ENCODE data around the gene ABO. TPM values are rescaled to one million over a fixed set of nuclear protein-coding genes. Genes with fewer than 3 reads are reported as not detected.

ABO gene
- total and polyA plus RNA-seq, 9 of the 15 experiments (the other 6 are each of a cell fraction or from before 2014, with no cell fraction given) = 5.0 to 21.9 (median 11.9) TPM

DNA sequence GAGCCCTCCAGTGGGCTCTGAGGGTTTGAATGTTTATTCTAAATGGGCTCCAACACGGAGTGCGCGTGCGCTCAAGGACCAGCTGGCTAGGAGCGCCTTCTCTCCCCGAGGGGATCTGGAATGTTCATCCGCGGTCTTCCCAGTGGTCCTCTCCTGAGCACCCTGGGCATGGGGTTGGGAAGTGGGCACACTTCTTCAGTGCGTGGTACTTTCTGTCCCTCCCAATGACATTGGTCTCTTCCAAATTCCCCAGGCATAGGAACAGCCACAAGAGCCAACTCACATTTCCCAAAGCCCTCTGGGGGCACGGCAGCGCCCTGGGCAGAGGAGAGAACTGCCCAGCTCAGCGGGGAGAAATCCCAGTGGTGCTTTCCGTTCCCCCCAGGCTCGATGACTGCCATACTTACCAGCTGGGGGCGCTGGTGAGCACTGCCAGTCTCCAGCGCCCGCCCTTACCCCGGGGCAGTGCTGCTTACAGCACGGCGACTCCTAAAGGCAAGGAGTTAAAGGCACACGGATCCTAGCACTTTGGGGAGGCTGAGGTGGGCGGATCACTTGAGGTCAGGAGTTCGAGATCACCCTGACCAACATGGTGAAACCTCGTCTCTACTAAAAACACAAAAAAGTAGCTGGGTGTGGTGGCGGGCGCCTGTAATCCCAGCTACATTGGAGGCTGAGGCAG lies 36.0 kb downstream of the ABO start (continued):
- TF ChIP-seq RBFOX2 (IDR thresholded peaks at IDR 0.05; ENCODE audit: low read depth, low read length) (peak; percentile 34), BCOR (IDR thresholded peaks at IDR 0.05) (peak; percentile 93), PURB (CRISPR knock-in tag; IDR thresholded peaks at IDR 0.05; ENCODE audit: low read depth) (no peak), CREBBP (IDR thresholded peaks at IDR 0.05; ENCODE audit: low read depth, low read length) (no peak), PHF20 (IDR thresholded peaks at IDR 0.05; ENCODE audit: partially characterized antibody) (peak; percentile 72), ZNF766 (CRISPR knock-in tag; conservative IDR thresholded peaks at IDR 0.05) (no peak), CTBP1 (IDR thresholded peaks at IDR 0.05; ENCODE audit: borderline replicate concordance) (peak; percentile 84), ZNF695 (CRISPR knock-in tag; IDR thresholded peaks at IDR 0.05) (no peak), RUNX1 (IDR thresholded peaks at IDR 0.05; ENCODE audit: low read depth) (no peak), FOXA3 (CRISPR knock-in tag; conservative IDR thresholded peaks at IDR 0.05 in 1 of 2, IDR thresholded peaks at IDR 0.05 in 1 of 2) (no peak), MAFG (tag; conservative IDR thresholded peaks at IDR 0.05) (no peak), FOS (IDR thresholded peaks at IDR 0.05; ENCODE audit: extremely low read depth, insufficient read length) (no peak), NFE2 (IDR thresholded peaks at IDR 0.05; ENCODE audit: low read depth) (no peak), CBX8 (IDR thresholded peaks at IDR 0.05; ENCODE audit: borderline replicate concordance, extremely low read depth, low read depth, low read length, poor library complexity, severe bottlenecking) (no peak), SMC3 (conservative IDR thresholded peaks at IDR 0.05; ENCODE audit: insufficient read depth, low read depth, low read length) (peak; percentile 52; the same call in 1 of the 2 replicates), MTA1 (IDR thresholded peaks at IDR 0.05; ENCODE audit: borderline replicate concordance) (0 out of 2 replicates have a peak, but pooled peaks have one; percentile 47), ZNF12 (CRISPR knock-in tag; IDR thresholded peaks at IDR 0.05) (no peak), KDM5B (IDR thresholded peaks at IDR 0.05; ENCODE audit: insufficient replicate concordance, low read depth, low read length) (no peak), RBM39 (optimal IDR thresholded peaks at IDR 0.05; ENCODE audit: low read depth, low read length) (no peak)
- TF ChIP-seq, protein P1, sequence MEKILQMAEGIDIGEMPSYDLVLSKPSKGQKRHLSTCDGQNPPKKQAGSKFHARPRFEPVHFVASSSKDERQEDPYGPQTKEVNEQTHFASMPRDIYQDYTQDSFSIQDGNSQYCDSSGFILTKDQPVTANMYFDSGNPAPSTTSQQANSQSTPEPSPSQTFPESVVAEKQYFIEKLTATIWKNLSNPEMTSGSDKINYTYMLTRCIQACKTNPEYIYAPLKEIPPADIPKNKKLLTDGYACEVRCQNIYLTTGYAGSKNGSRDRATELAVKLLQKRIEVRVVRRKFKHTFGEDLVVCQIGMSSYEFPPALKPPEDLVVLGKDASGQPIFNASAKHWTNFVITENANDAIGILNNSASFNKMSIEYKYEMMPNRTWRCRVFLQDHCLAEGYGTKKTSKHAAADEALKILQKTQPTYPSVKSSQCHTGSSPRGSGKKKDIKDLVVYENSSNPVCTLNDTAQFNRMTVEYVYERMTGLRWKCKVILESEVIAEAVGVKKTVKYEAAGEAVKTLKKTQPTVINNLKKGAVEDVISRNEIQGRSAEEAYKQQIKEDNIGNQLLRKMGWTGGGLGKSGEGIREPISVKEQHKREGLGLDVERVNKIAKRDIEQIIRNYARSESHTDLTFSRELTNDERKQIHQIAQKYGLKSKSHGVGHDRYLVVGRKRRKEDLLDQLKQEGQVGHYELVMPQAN (IDR thresholded peaks at IDR 0.05; ENCODE audit: borderline replicate concordance) = no peak
- TF ChIP-seq, protein P2, sequence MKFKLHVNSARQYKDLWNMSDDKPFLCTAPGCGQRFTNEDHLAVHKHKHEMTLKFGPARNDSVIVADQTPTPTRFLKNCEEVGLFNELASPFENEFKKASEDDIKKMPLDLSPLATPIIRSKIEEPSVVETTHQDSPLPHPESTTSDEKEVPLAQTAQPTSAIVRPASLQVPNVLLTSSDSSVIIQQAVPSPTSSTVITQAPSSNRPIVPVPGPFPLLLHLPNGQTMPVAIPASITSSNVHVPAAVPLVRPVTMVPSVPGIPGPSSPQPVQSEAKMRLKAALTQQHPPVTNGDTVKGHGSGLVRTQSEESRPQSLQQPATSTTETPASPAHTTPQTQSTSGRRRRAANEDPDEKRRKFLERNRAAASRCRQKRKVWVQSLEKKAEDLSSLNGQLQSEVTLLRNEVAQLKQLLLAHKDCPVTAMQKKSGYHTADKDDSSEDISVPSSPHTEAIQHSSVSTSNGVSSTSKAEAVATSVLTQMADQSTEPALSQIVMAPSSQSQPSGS (CRISPR knock-in tag; IDR thresholded peaks at IDR 0.05) = no peak
- TF ChIP-seq, protein P3, sequence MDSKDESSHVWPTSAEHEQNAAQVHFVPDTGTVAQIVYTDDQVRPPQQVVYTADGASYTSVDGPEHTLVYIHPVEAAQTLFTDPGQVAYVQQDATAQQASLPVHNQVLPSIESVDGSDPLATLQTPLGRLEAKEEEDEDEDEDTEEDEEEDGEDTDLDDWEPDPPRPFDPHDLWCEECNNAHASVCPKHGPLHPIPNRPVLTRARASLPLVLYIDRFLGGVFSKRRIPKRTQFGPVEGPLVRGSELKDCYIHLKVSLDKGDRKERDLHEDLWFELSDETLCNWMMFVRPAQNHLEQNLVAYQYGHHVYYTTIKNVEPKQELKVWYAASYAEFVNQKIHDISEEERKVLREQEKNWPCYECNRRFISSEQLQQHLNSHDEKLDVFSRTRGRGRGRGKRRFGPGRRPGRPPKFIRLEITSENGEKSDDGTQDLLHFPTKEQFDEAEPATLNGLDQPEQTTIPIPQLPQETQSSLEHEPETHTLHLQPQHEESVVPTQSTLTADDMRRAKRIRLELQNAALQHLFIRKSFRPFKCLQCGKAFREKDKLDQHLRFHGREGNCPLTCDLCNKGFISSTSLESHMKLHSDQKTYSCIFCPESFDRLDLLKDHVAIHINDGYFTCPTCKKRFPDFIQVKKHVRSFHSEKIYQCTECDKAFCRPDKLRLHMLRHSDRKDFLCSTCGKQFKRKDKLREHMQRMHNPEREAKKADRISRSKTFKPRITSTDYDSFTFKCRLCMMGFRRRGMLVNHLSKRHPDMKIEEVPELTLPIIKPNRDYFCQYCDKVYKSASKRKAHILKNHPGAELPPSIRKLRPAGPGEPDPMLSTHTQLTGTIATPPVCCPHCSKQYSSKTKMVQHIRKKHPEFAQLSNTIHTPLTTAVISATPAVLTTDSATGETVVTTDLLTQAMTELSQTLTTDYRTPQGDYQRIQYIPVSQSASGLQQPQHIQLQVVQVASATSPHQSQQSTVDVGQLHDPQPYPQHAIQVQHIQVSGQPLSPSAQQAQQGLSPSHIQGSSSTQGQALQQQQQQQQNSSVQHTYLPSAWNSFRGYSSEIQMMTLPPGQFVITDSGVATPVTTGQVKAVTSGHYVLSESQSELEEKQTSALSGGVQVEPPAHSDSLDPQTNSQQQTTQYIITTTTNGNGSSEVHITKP (IDR thresholded peaks at IDR 0.05; ENCODE audit: partially characterized antibody) = peak; percentile 80

Measured in K562 (cell line).